GM23338 (cell line): Measurements from ENCODE around the gene FBLN2. TPM values are rescaled to one million over a fixed set of nuclear protein-coding genes. Genes with fewer than 3 reads are reported as not detected.

ENCODE experiments used
- ATAC-seq: fragments of 200-7000 bp; cut with Tn5 transposase; 3 replicates; pipeline ENCODE4 v1.9.1; 2020
- DNase-seq: peaks from one replicate; pipeline ENCODE4 v3.0.0-alpha.2; 2015; ENCODE audit warnings: low spot score
- H2AFZ ChIP-seq: fragments of 200-600 bp; sonication (generic); 2 replicates; pipeline ENCODE4 v1.8.0; 2016; ENCODE audit warnings: antibody characterized with exemption, mild to moderate bottlenecking, moderate library complexity
- H3F3A ChIP-seq: fragments of 200-600 bp; sonication (generic); replicated peaks from 2 replicates; pipeline ENCODE4 v1.8.0; 2017; ENCODE audit warnings: antibody characterized with exemption, mixed run types, low read depth
- H3K27ac ChIP-seq: fragments of 200-600 bp; sonication (generic); 2 replicates; pipeline ENCODE4 v1.6.1; 2016; ENCODE audit warnings: low read depth
- H3K27me3 ChIP-seq: fragments of 200-600 bp; sonication (generic); 2 replicates; pipeline ENCODE4 v1.8.0; 2016; ENCODE audit warnings: mild to moderate bottlenecking, mixed run types, moderate library complexity; ENCODE audit not compliant: insufficient read depth
- H3K36me3 ChIP-seq: fragments of 200-600 bp; sonication (generic); 2 replicates; pipeline ENCODE4 v1.8.0; 2016; ENCODE audit warnings: mild to moderate bottlenecking; ENCODE audit not compliant: insufficient read depth
- H3K4me1 ChIP-seq: fragments of 200-600 bp; sonication (generic); 2 replicates; pipeline ENCODE4 v1.8.0; 2016; ENCODE audit warnings: mild to moderate bottlenecking, moderate library complexity; ENCODE audit not compliant: insufficient read depth
- H3K4me2 ChIP-seq: fragments of 200-600 bp; sonication (generic); 2 replicates; pipeline ENCODE4 v1.7.1; 2017; ENCODE audit warnings: mixed run types
- H3K4me3 ChIP-seq: fragments of 200-600 bp; sonication (generic); 2 replicates; pipeline ENCODE4 v1.6.1; 2016; ENCODE audit warnings: mixed run types
- H3K79me2 ChIP-seq: fragments of 200-600 bp; sonication (generic); replicated peaks from 2 replicates; pipeline ENCODE4 v1.8.0; 2017; ENCODE audit warnings: mild to moderate bottlenecking; ENCODE audit not compliant: insufficient read depth
- H3K9me2 ChIP-seq: fragments of 200-600 bp; sonication (generic); 2 replicates; pipeline ENCODE4 v1.8.0; 2017; ENCODE audit not compliant: insufficient read depth
- H4K20me1 ChIP-seq: fragments of 200-600 bp; sonication (generic); replicated peaks from 2 replicates; pipeline ENCODE4 v1.8.0; 2017; ENCODE audit warnings: mild to moderate bottlenecking; ENCODE audit not compliant: insufficient read depth
- H3K27ac Mint-ChIP-seq: 2 replicates; pipeline ENCODE4 v1.8.0; 2020; ENCODE audit warnings: inconsistent platforms, mild to moderate bottlenecking, moderate library complexity, mixed read lengths
- H3K27me3 Mint-ChIP-seq: 3 replicates; pipeline ENCODE4 v1.8.0; 2022; ENCODE audit warnings: low read depth, mild to moderate bottlenecking, moderate library complexity, mixed read lengths, inconsistent platforms; ENCODE audit not compliant: insufficient read depth, poor library complexity
- H3K36me3 Mint-ChIP-seq: 3 replicates; pipeline ENCODE4 v1.8.0; 2021; ENCODE audit warnings: low read depth, mild to moderate bottlenecking, inconsistent platforms, moderate library complexity, mixed read lengths
- H3K4me1 Mint-ChIP-seq: 3 replicates; pipeline ENCODE4 v1.8.0; 2020; ENCODE audit warnings: mild to moderate bottlenecking, inconsistent platforms, mixed read lengths
- H3K4me3 Mint-ChIP-seq: 3 replicates; pipeline ENCODE4 v1.8.0; 2021; ENCODE audit warnings: moderate library complexity, mild to moderate bottlenecking, inconsistent platforms, mixed read lengths
- H3K9me3 Mint-ChIP-seq: 3 replicates; pipeline ENCODE4 v1.8.0; 2020; ENCODE audit warnings: moderate library complexity, mild to moderate bottlenecking, inconsistent platforms, mixed read lengths
- CREB1 ChIP-seq: fragments of 250-450 bp; sonication (Bioruptor Pico); IDR thresholded peaks from 2 replicates; pipeline ENCODE4 v1.5.0; 2020; ENCODE audit warnings: low read depth, mild to moderate bottlenecking, moderate library complexity
- ETS1 ChIP-seq: IDR thresholded peaks from 2 replicates; pipeline ENCODE4 v1.6.1; 2016; ENCODE audit warnings: antibody characterized with exemption
- EZH2 ChIP-seq: fragments of 200-600 bp; sonication (generic); IDR thresholded peaks from one replicate; pipeline ENCODE4 v1.8.0; 2017; ENCODE audit warnings: antibody characterized with exemption, mild to moderate bottlenecking, low read depth; ENCODE audit not compliant: unreplicated experiment
- EZH2phosphoT487 ChIP-seq: fragments of 200-600 bp; sonication (generic); IDR thresholded peaks from one replicate; pipeline ENCODE4 v1.8.1; 2018; ENCODE audit warnings: antibody characterized with exemption; ENCODE audit not compliant: unreplicated experiment
- JUNB ChIP-seq: IDR thresholded peaks from one replicate; pipeline ENCODE4 v1.6.1; 2016; ENCODE audit warnings: antibody characterized with exemption; ENCODE audit not compliant: unreplicated experiment
- STAT1 ChIP-seq: IDR thresholded peaks from one replicate; pipeline ENCODE4 v1.6.1; 2016; ENCODE audit warnings: antibody characterized with exemption; ENCODE audit not compliant: unreplicated experiment
- ZNF331 ChIP-seq: fragments of 250-450 bp; sonication (Bioruptor Pico); IDR thresholded peaks from 2 replicates; pipeline ENCODE4 v1.5.0; 2020; ENCODE audit warnings: low read depth, mild to moderate bottlenecking, moderate library complexity
- ZNF462 ChIP-seq: fragments of 250-450 bp; sonication (Bioruptor Pico); IDR thresholded peaks from 2 replicates; pipeline ENCODE4 v1.5.0; 2020; ENCODE audit warnings: mild to moderate bottlenecking, moderate library complexity
- polyA plus RNA-seq: library from polyadenylated mRNA; unstranded; fragments of >200 nt; fragmentation: Nextera tagmentation; extraction: Ambion mirVana; gene quantifications from 2 replicates; pipeline ENCODE4 v1.2.1, GENCODE V29; 2016
- total RNA-seq: library from RNA; depleted of rRNA; stranded (reverse); fragments of >200 nt; shearing (Covaris generic); gene quantifications from 2 replicates; pipeline ENCODE4 v1.2.3, GENCODE V29; 2014

FBLN2 gene
- total and polyA plus RNA-seq, 2 experiments from 2014 or later: 18.8 to 26.8 TPM

- TF ChIP-seq ZNF462 (no peak), EZH2 (no peak), ETS1 (no peak), ZNF331 (CRISPR knock-in tag) (no peak)
These were observed 13.0 kb upstream of the FBLN2 start (continued) for GRCh38 chr3:13535905-13536304.

GRCh38 chr3:13536432-13536831 is 12.5 kb upstream of the FBLN2 start:
- Histone ChIP-seq H3K79me2 (no peaks in the 10 kb centered on the region), H3K4me3 (no peak overlapping the region), H4K20me1 (no peaks in the 10 kb centered on the region), H3K9me2 (no peaks in the 10 kb centered on the region), H3K36me3 (no peaks in the 10 kb centered on the region), H3K27ac (no peak overlapping the region), H3F3A (no peaks in the 10 kb centered on the region), H3K4me1 (peaks cover 9% of the 10 kb centered on the region; the same call in 1 of the 2 replicates), H3K4me2 (peak overlapping the region; percentile 64; the same call in 1 of the 2 replicates), H3K27me3 (no peaks in the 10 kb centered on the region), H2AFZ (peak overlapping the region; percentile 90)
- H3K27me3 Mint-ChIP-seq: peaks cover 20% of the 10 kb centered on the region
- peaks cover 2% of the 10 kb centered on the region; the same call in 1 of the 3 replicates for H3K36me3 Mint-ChIP-seq
- DNase-seq: no peak
- H3K4me3 Mint-ChIP-seq: no peak overlapping the region; the same call in 2 of the 3 replicates
- no peak for ATAC-seq
- peaks cover 15% of the 10 kb centered on the region for H3K4me1 Mint-ChIP-seq
- peaks cover 8% of the 10 kb centered on the region; the same call in 2 of the 3 replicates for H3K9me3 Mint-ChIP-seq
- H3K27ac Mint-ChIP-seq: no peak overlapping the region; the same call in 1 of the 2 replicates
- TF ChIP-seq CREB1 (no peak), EZH2 (no peak), JUNB (no peak), ZNF462 (no peak), ZNF331 (CRISPR knock-in tag) (no peak), STAT1 (no peak), EZH2phosphoT487 (no peak)
